Left lung (tissue), 10 donors: ENCODE data around the gene TTLL10. TPM values are rescaled to one million over a fixed set of nuclear protein-coding genes. Genes with fewer than 3 reads are reported as not detected.

Experiments
- ATAC-seq: fragments of 200-7000 bp; cut with Tn5 transposase; one replicate; pipeline ENCODE4 v1.9.1; 2020; ENCODE audit warnings: moderate library complexity
- DNase-seq, 4 donors: peaks; one replicate each; pipeline ENCODE4 v3.0.0-alpha.2; 2013 to 2020
- H3K27ac ChIP-seq, 2 donors: fragments of 200-600 bp; sonication (generic) in 1 of 2; one replicate each; pipeline versions ENCODE4 v1.5.0 to v1.8.0; 2020 to 2021
- H3K27me3 ChIP-seq, 2 donors: fragments of 200-600 bp; sonication (generic) in 1 of 2; one replicate each; pipeline versions ENCODE4 v1.5.0 to v1.8.0; 2020 to 2021
- H3K36me3 ChIP-seq, 2 donors: fragments of 200-600 bp; sonication (generic) in 1 of 2; one replicate each; pipeline versions ENCODE4 v1.5.0 to v1.8.0; 2020 to 2021
- H3K4me1 ChIP-seq, 2 donors: fragments of 200-600 bp; one replicate each; pipeline ENCODE4 v1.8.0; 2021
- H3K4me3 ChIP-seq, 2 donors: fragments of 200-600 bp; sonication (generic) in 1 of 2; one replicate each; pipeline versions ENCODE4 v1.5.0 to v1.8.0; 2020 to 2021; ENCODE audit warnings: mild to moderate bottlenecking in 1 of 2
- H3K9me3 ChIP-seq, 2 donors: fragments of 200-600 bp; sonication (generic) in 1 of 2; one replicate each; pipeline versions ENCODE4 v1.5.0 to v1.8.0; 2020 to 2021
- intact Hi-C, 2 donors: fragments of 100-400 bp; cut with DNase I; formaldehyde crosslinking; loops; one replicate each; pipeline versions ENCODE4 v1.11.2 to v1.14.2; 2022
- microRNA-seq, 2 donors: library from miRNA; unstranded; fragments of <30 nt; microRNA quantifications; one replicate each; pipeline ENCODE4, GENCODE V29; 2019
- polyA plus RNA-seq, 6 donors: library from polyadenylated mRNA; unstranded; fragments of 120-200 nt; gene quantifications; one replicate each; pipeline ENCODE4 v1.2.1, GENCODE V29; 2013; ENCODE audit not compliant: insufficient read length in 6 of 6
- total RNA-seq, 2 donors: library from RNA; stranded (reverse); fragmentation: NEBNext Ultra II Directional; extraction: Animal tissue kit (Norgen Biotek cat#: 25700); gene quantifications; one replicate each; pipeline ENCODE4 v1.2.1, GENCODE V29; 2021
- TF ChIP-seq, protein P1 (sequence below), 2 donors: fragments of 200-600 bp; sonication (generic) in 1 of 2; IDR thresholded peaks; one replicate each; pipeline versions ENCODE4 v1.5.0 to v1.8.0; 2021; ENCODE audit warnings: antibody characterized with exemption in 2 of 2
- donor health status: DM: no; HTN: yes; CAD: no.
- donor health status: DM: no; HTN: no; CAD: no.

TTLL10 gene
- total and polyA plus RNA-seq, 8 donors: 0.17 to 4.6 (median 1.7) TPM

- Histone ChIP-seq H3K27ac (no peak within 1 kb of the TSS), H3K27me3 (peaks cover 16 to 53% of the 10 kb centered on the region in 2 donors), H3K36me3 (peaks cover 0 to 1% of the 10 kb centered on the region in 2 donors), H3K9me3 (no peaks in the 10 kb centered on the region), H3K4me1 (peaks cover 0 to 11% of the 10 kb centered on the region in 2 donors), H3K4me3 (no peak within 1 kb of the TSS)
- TF ChIP-seq, protein P1, sequence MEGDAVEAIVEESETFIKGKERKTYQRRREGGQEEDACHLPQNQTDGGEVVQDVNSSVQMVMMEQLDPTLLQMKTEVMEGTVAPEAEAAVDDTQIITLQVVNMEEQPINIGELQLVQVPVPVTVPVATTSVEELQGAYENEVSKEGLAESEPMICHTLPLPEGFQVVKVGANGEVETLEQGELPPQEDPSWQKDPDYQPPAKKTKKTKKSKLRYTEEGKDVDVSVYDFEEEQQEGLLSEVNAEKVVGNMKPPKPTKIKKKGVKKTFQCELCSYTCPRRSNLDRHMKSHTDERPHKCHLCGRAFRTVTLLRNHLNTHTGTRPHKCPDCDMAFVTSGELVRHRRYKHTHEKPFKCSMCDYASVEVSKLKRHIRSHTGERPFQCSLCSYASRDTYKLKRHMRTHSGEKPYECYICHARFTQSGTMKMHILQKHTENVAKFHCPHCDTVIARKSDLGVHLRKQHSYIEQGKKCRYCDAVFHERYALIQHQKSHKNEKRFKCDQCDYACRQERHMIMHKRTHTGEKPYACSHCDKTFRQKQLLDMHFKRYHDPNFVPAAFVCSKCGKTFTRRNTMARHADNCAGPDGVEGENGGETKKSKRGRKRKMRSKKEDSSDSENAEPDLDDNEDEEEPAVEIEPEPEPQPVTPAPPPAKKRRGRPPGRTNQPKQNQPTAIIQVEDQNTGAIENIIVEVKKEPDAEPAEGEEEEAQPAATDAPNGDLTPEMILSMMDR (IDR thresholded peaks at IDR 0.05): no peak
- no peak for DNase-seq
- intact Hi-C loops: loop anchor here in 1 of 2 donors (10.0 kb wide), 1 partner anchor 122 kb away; no protein-coding TSS in a partner anchor
- ATAC-seq: no peak
These were observed 73.1 kb downstream of the TTLL10 start, which contains the start of gene C1QTNF12 for GRCh38 chr1:1246577-1247340. C1QTNF12 (minus strand) TSS chr1:1246722; CDS start chr1:1246690, 32 bp downstream.

GRCh38 chr1:1247341-1247913 is 73.7 kb downstream of the TTLL10 start:
- no peak overlapping the region for H3K4me3 ChIP-seq
- intact Hi-C loops: loop anchor here in 1 of 2 donors (10.0 kb wide), 1 partner anchor 123 kb away; no protein-coding TSS in a partner anchor
- ATAC-seq (no peak), DNase-seq (no peak)
- H3K27me3 ChIP-seq: peaks cover 16 to 51% of the 10 kb centered on the region in 2 donors
- TF ChIP-seq, protein P1 (IDR thresholded peaks at IDR 0.05): no peak
- H3K4me1 ChIP-seq: peaks cover 0 to 11% of the 10 kb centered on the region in 2 donors
- H3K36me3 ChIP-seq: peaks cover 0 to 8% of the 10 kb centered on the region in 2 donors
- no peak overlapping the region for H3K27ac ChIP-seq
- H3K9me3 ChIP-seq: no peaks in the 10 kb centered on the region

Small RNA genes within 50 kb of the gene (microRNA-seq; reads per million reads assigned to microRNA genes)
- gene MIR200A (544 to 732 reads per million in 2 donors), gene MIR200B (2,356 to 2,497 reads per million in 2 donors), gene MIR429 (525 to 750 reads per million in 2 donors)

Other genes with a start within 250 kb of the TTLL10 start
- gene SAMD11, start 250.0 kb upstream of the TTLL10 start, total RNA-seq: 10 to 100 TPM in 1 of 2 donors, 1 to 10 TPM in 1; 7.1 to 49.7 TPM
- 10 to 100 TPM; 24.6 to 61.5 (median 28.0) TPM for gene SAMD11, start 250.0 kb upstream of the TTLL10 start, polyA plus RNA-seq
- 10 to 100 TPM; 44.9 to 76.8 TPM for gene NOC2L, start 214.6 kb upstream of the TTLL10 start, total RNA-seq
- 10 to 100 TPM; 49.3 to 63.0 (median 55.2) TPM for gene NOC2L, start 214.6 kb upstream of the TTLL10 start, polyA plus RNA-seq
- 10 to 100 TPM; 11.8 to 17.9 TPM for gene KLHL17, start 213.3 kb upstream of the TTLL10 start, total RNA-seq
- gene KLHL17, start 213.3 kb upstream of the TTLL10 start, polyA plus RNA-seq: 10 to 100 TPM in 4 of 6 donors, 1 to 10 TPM in 2; 8.3 to 16.8 (median 11.2) TPM
- gene PLEKHN1, start 207.4 kb upstream of the TTLL10 start, total RNA-seq: 1 to 10 TPM; 3.8 to 5.1 TPM
- 1 to 10 TPM in 1 of 6 donors, under 1 TPM in 5; 0.11 to 1.1 (median 0.49) TPM for gene PLEKHN1, start 207.4 kb upstream of the TTLL10 start, polyA plus RNA-seq
- gene PERM1, start 191.8 kb upstream of the TTLL10 start, total RNA-seq: not detected
- under 1 TPM in 4 of 6 donors, not detected in 2; 0.27 to 0.45 (median 0.36) TPM for gene PERM1, start 191.8 kb upstream of the TTLL10 start, polyA plus RNA-seq
- 10 to 100 TPM; 25.6 to 37.5 TPM for gene HES4, start 173.8 kb upstream of the TTLL10 start, total RNA-seq
- 10 to 100 TPM in 2 of 6 donors, 1 to 10 TPM in 4; 4.4 to 11.7 (median 8.7) TPM for gene HES4, start 173.8 kb upstream of the TTLL10 start, polyA plus RNA-seq
- 10 to 100 TPM; 75.4 to 90.0 TPM for gene ISG15, start 160.4 kb upstream of the TTLL10 start, total RNA-seq
- 10 to 100 TPM in 5 of 6 donors, 1 to 10 TPM in 1; 8.3 to 18.5 (median 13.4) TPM for gene ISG15, start 160.4 kb upstream of the TTLL10 start, polyA plus RNA-seq
- gene AGRN, start 153.8 kb upstream of the TTLL10 start, total RNA-seq: 100 to 1,000 TPM in 1 of 2 donors, 10 to 100 TPM in 1; 96.8 to 208 TPM
- gene AGRN, start 153.8 kb upstream of the TTLL10 start, polyA plus RNA-seq: 100 to 1,000 TPM; 125 to 194 (median 149) TPM
- 1 to 10 TPM; 1.2 to 1.7 TPM for gene RNF223, start 99.6 kb upstream of the TTLL10 start, total RNA-seq
- gene RNF223, start 99.6 kb upstream of the TTLL10 start, polyA plus RNA-seq: under 1 TPM; 0.13 to 0.31 (median 0.16) TPM
- 10 to 100 TPM in 1 of 2 donors, 1 to 10 TPM in 1; 8.0 to 14.0 TPM for gene C1orf159, start 57.8 kb upstream of the TTLL10 start, total RNA-seq
- gene C1orf159, start 57.8 kb upstream of the TTLL10 start, polyA plus RNA-seq: 10 to 100 TPM in 3 of 6 donors, 1 to 10 TPM in 3; 7.7 to 16.0 (median 10.1) TPM
- gene TNFRSF18, start 32.7 kb downstream of the TTLL10 start, total RNA-seq: 1 to 10 TPM; 1.1 to 1.3 TPM
- under 1 TPM; 0.38 to 0.73 (median 0.51) TPM for gene TNFRSF18, start 32.7 kb downstream of the TTLL10 start, polyA plus RNA-seq
- gene TNFRSF4, start 40.3 kb downstream of the TTLL10 start, total RNA-seq: 1 to 10 TPM; 2.8 to 3.5 TPM
- gene TNFRSF4, start 40.3 kb downstream of the TTLL10 start, polyA plus RNA-seq: 1 to 10 TPM; 2.0 to 4.5 (median 2.9) TPM
- gene SDF4, start 58.1 kb downstream of the TTLL10 start, total RNA-seq: 100 to 1,000 TPM; 152 to 166 TPM
- gene SDF4, start 58.1 kb downstream of the TTLL10 start, polyA plus RNA-seq: 100 to 1,000 TPM in 2 of 6 donors, 10 to 100 TPM in 4; 86.7 to 124 (median 97.5) TPM
- gene B3GALT6, start 58.4 kb downstream of the TTLL10 start, total RNA-seq: 10 to 100 TPM; 12.6 to 25.2 TPM
- gene B3GALT6, start 58.4 kb downstream of the TTLL10 start, polyA plus RNA-seq: 10 to 100 TPM; 13.2 to 21.4 (median 17.8) TPM
- gene C1QTNF12, start 72.8 kb downstream of the TTLL10 start, total RNA-seq: 1 to 10 TPM; 1.2 to 2.2 TPM
- gene C1QTNF12, start 72.8 kb downstream of the TTLL10 start, polyA plus RNA-seq: 1 to 10 TPM in 2 of 6 donors, under 1 TPM in 4; 0.52 to 1.4 (median 0.78) TPM
- gene UBE2J2, start 100.0 kb downstream of the TTLL10 start, total RNA-seq: 10 to 100 TPM; 42.8 to 53.1 TPM
- gene UBE2J2, start 100.0 kb downstream of the TTLL10 start, polyA plus RNA-seq: 10 to 100 TPM; 45.1 to 68.6 (median 52.1) TPM
- 1 to 10 TPM; 2.1 to 4.3 TPM for gene SCNN1D, start 106.6 kb downstream of the TTLL10 start, total RNA-seq
- gene SCNN1D, start 106.6 kb downstream of the TTLL10 start, polyA plus RNA-seq: 10 to 100 TPM in 3 of 6 donors, 1 to 10 TPM in 3; 5.9 to 13.1 (median 9.4) TPM
- gene ACAP3, start 134.1 kb downstream of the TTLL10 start, total RNA-seq: 10 to 100 TPM; 56.4 to 60.2 TPM
- gene ACAP3, start 134.1 kb downstream of the TTLL10 start, polyA plus RNA-seq: 10 to 100 TPM; 30.8 to 73.6 (median 41.1) TPM
- 10 to 100 TPM; 17.4 to 18.3 TPM for gene PUSL1, start 134.7 kb downstream of the TTLL10 start, total RNA-seq
- gene PUSL1, start 134.7 kb downstream of the TTLL10 start, polyA plus RNA-seq: 10 to 100 TPM in 1 of 6 donors, 1 to 10 TPM in 5; 4.3 to 10.9 (median 7.8) TPM
- 10 to 100 TPM; 67.0 to 90.4 TPM for gene INTS11, start 150.8 kb downstream of the TTLL10 start, total RNA-seq
- 100 to 1,000 TPM; 106 to 166 (median 127) TPM for gene INTS11, start 150.8 kb downstream of the TTLL10 start, polyA plus RNA-seq
- 10 to 100 TPM; 24.5 to 25.2 TPM for gene CPTP, start 150.9 kb downstream of the TTLL10 start, total RNA-seq
- 10 to 100 TPM; 10.6 to 17.6 (median 13.5) TPM for gene CPTP, start 150.9 kb downstream of the TTLL10 start, polyA plus RNA-seq
- gene TAS1R3, start 157.4 kb downstream of the TTLL10 start, total RNA-seq: under 1 TPM; 0.20 to 0.37 TPM
- gene TAS1R3, start 157.4 kb downstream of the TTLL10 start, polyA plus RNA-seq: under 1 TPM; 0.23 to 0.75 (median 0.41) TPM
- 10 to 100 TPM; 67.4 to 81.2 TPM for gene DVL1, start 175.5 kb downstream of the TTLL10 start, total RNA-seq
- 10 to 100 TPM; 20.6 to 41.4 (median 28.5) TPM for gene DVL1, start 175.5 kb downstream of the TTLL10 start, polyA plus RNA-seq
- 100 to 1,000 TPM in 1 of 2 donors, 10 to 100 TPM in 1; 78.3 to 129 TPM for gene MXRA8, start 184.7 kb downstream of the TTLL10 start, total RNA-seq
- 100 to 1,000 TPM; 113 to 151 (median 143) TPM for gene MXRA8, start 184.7 kb downstream of the TTLL10 start, polyA plus RNA-seq
- gene AURKAIP1, start 201.3 kb downstream of the TTLL10 start, total RNA-seq: 100 to 1,000 TPM in 1 of 2 donors, 10 to 100 TPM in 1; 99.3 to 127 TPM
- gene AURKAIP1, start 201.3 kb downstream of the TTLL10 start, polyA plus RNA-seq: 10 to 100 TPM; 36.9 to 64.0 (median 48.2) TPM
- gene CCNL2, start 225.5 kb downstream of the TTLL10 start, total RNA-seq: 100 to 1,000 TPM; 142 to 161 TPM
- 100 to 1,000 TPM; 250 to 405 (median 339) TPM for gene CCNL2, start 225.5 kb downstream of the TTLL10 start, polyA plus RNA-seq
- gene MRPL20, start 233.4 kb downstream of the TTLL10 start, total RNA-seq: 100 to 1,000 TPM in 1 of 2 donors, 10 to 100 TPM in 1; 69.5 to 103 TPM
- gene MRPL20, start 233.4 kb downstream of the TTLL10 start, polyA plus RNA-seq: 100 to 1,000 TPM in 3 of 6 donors, 10 to 100 TPM in 3; 90.8 to 145 (median 99.8) TPM
- 10 to 100 TPM; 18.4 to 35.2 TPM for gene ANKRD65, start 247.4 kb downstream of the TTLL10 start, total RNA-seq
- 10 to 100 TPM; 25.7 to 41.6 (median 31.7) TPM for gene ANKRD65, start 247.4 kb downstream of the TTLL10 start, polyA plus RNA-seq